ENCODE results near the gene ASB18. TPM values are rescaled to one million over a fixed set of nuclear protein-coding genes. Genes with fewer than 3 reads are reported as not detected.

The ASB18 gene
- total RNA-seq, 1 donor from 2014 or later: not detected

GRCh38 chr2:236172255-236173035 is 91.8 kb downstream of the ASB18 start:
- Mint-ChIP-seq H3K4me1 (no peaks in the 10 kb centered on the region), H3K9me3 (no peaks in the 10 kb centered on the region), H3K27me3 (peaks cover 62% of the 10 kb centered on the region), H3K27ac (no peak overlapping the region), H3K36me3 (ENCODE audit: low read depth) (no peaks in the 10 kb centered on the region), H3K4me3 (no peak overlapping the region)
- TF ChIP-seq CTCF (IDR thresholded peaks at IDR 0.05): no peak
- intact Hi-C loops (cut with micrococcal nuclease): no loop called here
- CTCF ChIA-PET: no interaction called here
- POLR2A ChIA-PET: no interaction called here
- ATAC-seq (ENCODE audit: low read depth) (no peak), DNase-seq (no peak)

- no peak for TF ChIP-seq CTCF (IDR thresholded peaks at IDR 0.05)
- no peak for DNase-seq
- Mint-ChIP-seq H3K4me1 (peaks cover 2% of the 10 kb centered on the region), H3K27ac (no peak overlapping the region), H3K27me3 (peaks cover 62% of the 10 kb centered on the region), H3K36me3 (ENCODE audit: low read depth) (no peaks in the 10 kb centered on the region), H3K4me3 (no peak overlapping the region), H3K9me3 (no peaks in the 10 kb centered on the region)
- ATAC-seq (ENCODE audit: low read depth): no peak
- intact Hi-C loops (cut with micrococcal nuclease): no loop called here
- POLR2A ChIA-PET: no interaction called here
- CTCF ChIA-PET: no interaction called here
Measured at GRCh38 chr2:236171680-236172254, 92.4 kb downstream of the ASB18 start.

- Mint-ChIP-seq H3K4me1 (peaks cover 7% of the 10 kb centered on the region), H3K9me3 (no peaks in the 10 kb centered on the region), H3K27me3 (peaks cover 64% of the 10 kb centered on the region), H3K4me3 (no peak overlapping the region), H3K27ac (no peak overlapping the region), H3K36me3 (ENCODE audit: low read depth) (no peaks in the 10 kb centered on the region)
- ATAC-seq (ENCODE audit: low read depth): no peak
- no peak for DNase-seq
- intact Hi-C loops (cut with micrococcal nuclease): no loop called here
- CTCF ChIA-PET: no interaction called here
- POLR2A ChIA-PET: no interaction called here
- no peak for TF ChIP-seq CTCF (IDR thresholded peaks at IDR 0.05)
Measured at GRCh38 chr2:236171181-236171679, 93.0 kb downstream of the ASB18 start.

GRCh38 chr2:236170590-236171165 is 93.5 kb downstream of the ASB18 start:
- H3K27me3 Mint-ChIP-seq: peaks cover 64% of the 10 kb centered on the region
- ChIA-PET POLR2A (no interaction called here), CTCF (no interaction called here)
- H3K36me3 Mint-ChIP-seq (ENCODE audit: low read depth): no peaks in the 10 kb centered on the region
- H3K4me3 Mint-ChIP-seq: no peak overlapping the region
- no peak overlapping the region for H3K27ac Mint-ChIP-seq
- DNase-seq (no peak), ATAC-seq (ENCODE audit: low read depth) (no peak)
- H3K4me1 Mint-ChIP-seq: peaks cover 9% of the 10 kb centered on the region
- no peak for TF ChIP-seq CTCF (IDR thresholded peaks at IDR 0.05)
- no peaks in the 10 kb centered on the region for H3K9me3 Mint-ChIP-seq
- intact Hi-C loops (cut with micrococcal nuclease): no loop called here

All from activated B cell treated with CpG ODN at 0.5 μM for 24 hours (primary cell).